Body of pancreas (tissue), 4 donors: ENCODE measurements around the gene HPS3. TPM values are rescaled to one million over a fixed set of nuclear protein-coding genes. Genes with fewer than 3 reads are reported as not detected.
"Not testable (repeated sequence)": the region's sequence is repeated elsewhere in the genome, so short reads cannot be mapped to it uniquely, and the experiment has no call there.

Experiments used
- ATAC-seq: fragments of 150-250 bp; one replicate; pipeline ENCODE4 v1.9.1; 2016
- DNase-seq, 4 donors: peaks; one replicate each; pipeline ENCODE4 v3.0.0-alpha.2; 2019
- H3K27ac ChIP-seq, 4 donors: fragments of 200-600 bp; sonication (generic); 1 replicate in 3 of 4; 2 replicates in 1 of 4; pipeline versions ENCODE4 v1.5.1 to v1.6.1; 2016 to 2019; ENCODE audit warnings: mild to moderate bottlenecking in 1 of 4, mixed read lengths in 1 of 4, moderate library complexity in 1 of 4
- H3K27me3 ChIP-seq, 2 donors: fragments of 200-600 bp; sonication (generic); one replicate each; pipeline ENCODE4 v1.6.0; 2016; ENCODE audit warnings: mild to moderate bottlenecking in 1 of 2
- H3K36me3 ChIP-seq, 2 donors: fragments of 200-600 bp; sonication (generic); replicated peaks in 1 of 2; 2 replicates each; pipeline ENCODE4 v1.5.1; 2016; ENCODE audit warnings: low read depth in 2 of 2; ENCODE audit not compliant: insufficient read depth in 1 of 2
- H3K4me1 ChIP-seq: fragments of 200-600 bp; sonication (generic); one replicate; pipeline ENCODE4 v1.6.0; 2016
- H3K4me3 ChIP-seq, 2 donors: fragments of 200-600 bp; sonication (generic); 1 replicate in 1 of 2; 2 replicates in 1 of 2; pipeline ENCODE4 v1.5.1; 2016 to 2019
- H3K9me3 ChIP-seq, 3 donors: fragments of 200-600 bp; sonication (generic); 1 replicate in 2 of 3; 2 replicates in 1 of 3; pipeline ENCODE4 v1.5.1; 2016
- POLR2A ChIP-seq, 3 donors: fragments of 450-650 bp; IDR thresholded peaks; one replicate each; pipeline ENCODE4 v1.6.1; 2016; ENCODE audit warnings: antibody characterized with exemption in 3 of 3, mild to moderate bottlenecking in 2 of 3
- WGBS, 2 donors: methylation state at CpG; one replicate each; pipeline ENCODE4 v1.1.5; 2017; 5-methylcytosine and 5-hydroxymethylcytosine counted together
- intact Hi-C: fragments of 100-400 bp; cut with DNase I; formaldehyde crosslinking; loops from one replicate; pipeline ENCODE4 v1.15.1; 2023
- total RNA-seq, 2 donors: library from RNA; depleted of rRNA; stranded (reverse); fragments of >200 nt; gene quantifications; one replicate each; pipeline ENCODE4 v1.1.0, GENCODE V29; 2016
- TF ChIP-seq, protein P1 (sequence below), 7 experiments: fragments of 450-650 bp in 4 of 7; fragments of 200-600 bp in 3 of 7; sonication (generic) in 3 of 7; IDR thresholded peaks; one replicate each; pipeline ENCODE4 v1.5.1; 2016 to 2019; ENCODE audit warnings: antibody characterized with exemption in 7 of 7

The HPS3 gene
- total RNA-seq, 2 donors from 2014 or later = 15.8 to 18.2 TPM

DNA sequence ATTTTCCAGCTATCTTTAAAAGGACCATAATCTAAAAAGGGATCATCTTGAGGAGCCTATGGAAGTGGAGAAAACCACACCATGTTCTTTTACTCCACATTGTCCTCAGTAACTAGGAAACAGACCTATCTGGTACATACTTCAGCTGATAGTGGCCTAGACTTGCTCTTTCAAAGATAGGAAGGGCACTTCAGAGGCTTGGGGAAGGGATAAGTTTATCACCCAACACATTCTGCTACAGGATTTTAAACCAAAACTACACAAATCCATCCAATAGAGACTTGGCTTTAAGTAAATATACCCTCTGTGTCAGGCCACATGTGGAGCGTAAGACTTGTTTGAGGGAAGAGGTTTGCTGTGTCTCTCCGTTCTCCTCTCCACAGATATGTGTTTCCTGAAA, 56.8 kb downstream of the HPS3 start:
- H3K27me3 ChIP-seq = no peaks in the 10 kb centered on the region
- no peak for DNase-seq
- no peak overlapping the region for H3K4me3 ChIP-seq
- intact Hi-C loops = no loop called here
- H3K36me3 ChIP-seq = no peaks in the 10 kb centered on the region
- WGBS, 2 donors = 100% methylated on average over 2 of the region's 2 CpGs
- H3K9me3 ChIP-seq = no peaks in the 10 kb centered on the region
- H3K27ac ChIP-seq = no peak overlapping the region
- no peak for TF ChIP-seq POLR2A (IDR thresholded peaks at IDR 0.05)
- TF ChIP-seq, protein P1, sequence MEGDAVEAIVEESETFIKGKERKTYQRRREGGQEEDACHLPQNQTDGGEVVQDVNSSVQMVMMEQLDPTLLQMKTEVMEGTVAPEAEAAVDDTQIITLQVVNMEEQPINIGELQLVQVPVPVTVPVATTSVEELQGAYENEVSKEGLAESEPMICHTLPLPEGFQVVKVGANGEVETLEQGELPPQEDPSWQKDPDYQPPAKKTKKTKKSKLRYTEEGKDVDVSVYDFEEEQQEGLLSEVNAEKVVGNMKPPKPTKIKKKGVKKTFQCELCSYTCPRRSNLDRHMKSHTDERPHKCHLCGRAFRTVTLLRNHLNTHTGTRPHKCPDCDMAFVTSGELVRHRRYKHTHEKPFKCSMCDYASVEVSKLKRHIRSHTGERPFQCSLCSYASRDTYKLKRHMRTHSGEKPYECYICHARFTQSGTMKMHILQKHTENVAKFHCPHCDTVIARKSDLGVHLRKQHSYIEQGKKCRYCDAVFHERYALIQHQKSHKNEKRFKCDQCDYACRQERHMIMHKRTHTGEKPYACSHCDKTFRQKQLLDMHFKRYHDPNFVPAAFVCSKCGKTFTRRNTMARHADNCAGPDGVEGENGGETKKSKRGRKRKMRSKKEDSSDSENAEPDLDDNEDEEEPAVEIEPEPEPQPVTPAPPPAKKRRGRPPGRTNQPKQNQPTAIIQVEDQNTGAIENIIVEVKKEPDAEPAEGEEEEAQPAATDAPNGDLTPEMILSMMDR (IDR thresholded peaks at IDR 0.05) = no peak
- ATAC-seq = no peak
- no peaks in the 10 kb centered on the region for H3K4me1 ChIP-seq

DNA sequence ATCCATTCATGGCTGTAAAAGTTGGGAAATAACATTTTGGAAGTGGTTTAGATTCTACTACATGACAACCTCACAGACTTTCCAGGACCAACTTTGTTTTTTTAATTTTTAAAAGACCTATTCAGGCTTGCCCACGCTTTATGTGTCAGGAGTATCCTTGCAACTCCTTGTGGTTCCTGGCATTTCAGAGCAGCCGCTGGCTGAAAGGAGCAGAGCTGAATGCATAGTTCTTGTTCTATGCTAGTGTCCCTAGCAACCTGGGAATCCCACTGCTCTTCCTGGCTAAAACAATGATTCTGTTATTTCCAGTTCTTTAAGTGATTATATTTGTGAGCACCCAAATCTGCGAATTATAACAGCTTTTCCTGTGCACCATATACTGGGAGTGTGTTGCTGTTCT, 57.3 kb downstream of the HPS3 start:
- H3K4me1 ChIP-seq = no peaks in the 10 kb centered on the region
- H3K4me3 ChIP-seq = no peak overlapping the region
- WGBS, 2 donors = 92 to 93% methylated on average over 3 of the region's 3 CpGs
- H3K9me3 ChIP-seq = no peaks in the 10 kb centered on the region
- TF ChIP-seq, protein P1 (IDR thresholded peaks at IDR 0.05) = no peak
- no peak for TF ChIP-seq POLR2A (IDR thresholded peaks at IDR 0.05)
- H3K36me3 ChIP-seq = no peaks in the 10 kb centered on the region
- no peak for DNase-seq
- no peak for ATAC-seq
- no peak overlapping the region for H3K27ac ChIP-seq
- no peaks in the 10 kb centered on the region for H3K27me3 ChIP-seq
- intact Hi-C loops = no loop called here

GRCh38 chr3:149188494-149188893, 59.1 kb downstream of the HPS3 start:
- no peak for DNase-seq
- no peaks in the 10 kb centered on the region for H3K27me3 ChIP-seq
- no peaks in the 10 kb centered on the region for H3K4me1 ChIP-seq
- no peak for ATAC-seq
- H3K27ac ChIP-seq = no peak overlapping the region
- H3K4me3 ChIP-seq = no peak overlapping the region
- intact Hi-C loops = no loop called here
- no peaks in the 10 kb centered on the region for H3K9me3 ChIP-seq
- TF ChIP-seq, protein P1 (IDR thresholded peaks at IDR 0.05) = no peak
- TF ChIP-seq POLR2A (IDR thresholded peaks at IDR 0.05) = no peak
- 51 to 59% methylated on average over 2 of the region's 2 CpGs for WGBS, 2 donors
- no peaks in the 10 kb centered on the region for H3K36me3 ChIP-seq

DNA sequence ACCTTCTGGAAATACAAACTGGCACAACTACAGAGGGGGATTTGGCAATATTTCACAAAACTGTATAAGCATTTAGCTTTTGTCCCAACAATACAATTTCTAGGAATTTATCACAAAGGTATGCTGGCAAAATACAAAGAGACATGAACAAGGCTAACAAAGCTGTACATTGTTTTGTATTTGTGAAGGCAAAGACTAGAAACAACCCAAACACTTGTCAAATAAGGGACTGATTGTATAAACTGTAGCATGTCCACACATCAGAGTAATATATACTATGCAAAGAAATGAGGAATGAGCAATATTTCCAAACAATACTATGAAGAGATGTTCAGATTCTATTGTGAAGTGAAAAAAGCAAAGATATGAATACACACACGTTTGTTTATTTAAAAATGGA, 65.8 kb downstream of the HPS3 start:
- 46 to 58% methylated on average over 1 of the region's 1 CpG for WGBS, 2 donors
- ATAC-seq = no peak
- intact Hi-C loops = no loop called here
- no peak for TF ChIP-seq POLR2A (IDR thresholded peaks at IDR 0.05)
- TF ChIP-seq, protein P1 (IDR thresholded peaks at IDR 0.05) = no peak
- Histone ChIP-seq H3K36me3 (no peaks in the 10 kb centered on the region), H3K4me3 (no peak overlapping the region), H3K27ac (no peak overlapping the region), H3K27me3 (no peaks in the 10 kb centered on the region), H3K9me3 (no peaks in the 10 kb centered on the region), H3K4me1 (no peaks in the 10 kb centered on the region)
- DNase-seq = no peak

DNA sequence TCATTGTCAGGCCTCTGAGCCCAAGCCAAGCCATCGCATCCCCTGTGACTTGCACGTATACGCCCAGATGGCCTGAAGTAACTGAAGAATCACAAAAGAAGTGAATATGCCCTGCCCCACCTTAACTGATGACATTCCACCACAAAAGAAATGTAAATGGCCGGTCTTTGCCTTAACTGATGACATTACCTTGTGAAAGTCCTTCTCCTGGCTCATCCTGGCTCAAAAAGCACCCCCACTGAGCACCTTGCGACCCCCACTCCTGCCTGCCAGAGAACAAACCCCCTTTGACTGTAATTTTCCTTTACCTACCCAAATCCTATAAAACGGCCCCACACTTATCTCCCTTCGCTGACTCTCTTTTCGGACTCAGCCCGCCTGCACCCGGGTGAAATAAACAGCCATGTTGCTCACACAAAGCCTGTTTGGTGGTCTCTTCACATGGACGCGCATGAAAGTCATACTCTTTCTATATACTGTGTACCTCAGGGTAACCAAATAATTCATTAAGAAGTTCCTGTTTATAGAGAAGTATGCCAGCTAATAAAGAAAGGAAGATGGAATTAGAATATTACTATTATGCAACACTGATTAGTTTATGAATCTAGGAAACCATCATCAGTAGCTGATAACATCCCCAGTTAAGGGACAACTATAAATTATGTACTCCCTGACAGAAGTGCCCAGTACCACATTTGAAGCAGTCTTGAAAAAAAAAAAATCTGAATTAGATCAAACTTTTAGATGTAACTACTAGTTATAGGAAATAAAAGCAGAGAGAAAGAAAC, 67.6 kb downstream of the HPS3 start:
- intact Hi-C loops, H3K9me3 ChIP-seq, H3K4me3 ChIP-seq, H3K27me3 ChIP-seq, H3K4me1 ChIP-seq, ATAC-seq, H3K36me3 ChIP-seq, DNase-seq, H3K27ac ChIP-seq: not testable (repeated sequence)
- whole genome bisulfite sequencing, 2 donors = 76 to 80% methylated on average over 12 of the region's 12 CpGs
